DOHH2 (cell line): ENCODE data around the gene TRIM38.

ENCODE experiments used
- EZH2phosphoT487 ChIP-seq: fragments of 200-600 bp; sonication (generic); IDR thresholded peaks from 2 replicates; pipeline ENCODE4 v1.6.1; 2017; ENCODE audit warnings: borderline replicate concordance, mild to moderate bottlenecking, antibody characterized with exemption, low read length, moderate library complexity, mixed read lengths
- TF ChIP-seq, protein P1 (sequence below): fragments of 200-600 bp; sonication (generic); IDR thresholded peaks from one replicate; pipeline ENCODE4 v1.5.1; 2014; ENCODE audit warnings: antibody characterized with exemption, mild to moderate bottlenecking, low read depth, low read length; ENCODE audit not compliant: poor library complexity, severe bottlenecking

DNA sequence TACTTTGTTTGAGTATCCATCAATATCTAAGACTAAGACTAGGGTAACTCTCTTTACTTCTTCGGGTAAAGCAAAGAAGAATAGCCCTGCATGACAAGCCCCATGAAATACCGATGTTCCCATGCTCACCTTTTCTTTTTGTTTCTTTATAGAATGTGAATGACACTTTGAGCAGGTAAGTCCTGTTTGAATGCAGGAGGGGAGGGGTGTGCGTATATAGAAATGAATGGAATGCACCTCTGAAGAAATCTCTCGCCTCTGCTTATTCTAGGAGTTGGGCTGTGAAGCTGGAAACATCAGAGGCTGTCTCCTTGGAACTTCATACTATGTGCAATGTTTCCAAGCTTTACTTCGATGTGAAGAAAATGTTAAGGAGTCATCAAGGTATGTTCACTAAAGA lies 10.3 kb downstream of the TRIM38 start:
- TF ChIP-seq, protein P1, sequence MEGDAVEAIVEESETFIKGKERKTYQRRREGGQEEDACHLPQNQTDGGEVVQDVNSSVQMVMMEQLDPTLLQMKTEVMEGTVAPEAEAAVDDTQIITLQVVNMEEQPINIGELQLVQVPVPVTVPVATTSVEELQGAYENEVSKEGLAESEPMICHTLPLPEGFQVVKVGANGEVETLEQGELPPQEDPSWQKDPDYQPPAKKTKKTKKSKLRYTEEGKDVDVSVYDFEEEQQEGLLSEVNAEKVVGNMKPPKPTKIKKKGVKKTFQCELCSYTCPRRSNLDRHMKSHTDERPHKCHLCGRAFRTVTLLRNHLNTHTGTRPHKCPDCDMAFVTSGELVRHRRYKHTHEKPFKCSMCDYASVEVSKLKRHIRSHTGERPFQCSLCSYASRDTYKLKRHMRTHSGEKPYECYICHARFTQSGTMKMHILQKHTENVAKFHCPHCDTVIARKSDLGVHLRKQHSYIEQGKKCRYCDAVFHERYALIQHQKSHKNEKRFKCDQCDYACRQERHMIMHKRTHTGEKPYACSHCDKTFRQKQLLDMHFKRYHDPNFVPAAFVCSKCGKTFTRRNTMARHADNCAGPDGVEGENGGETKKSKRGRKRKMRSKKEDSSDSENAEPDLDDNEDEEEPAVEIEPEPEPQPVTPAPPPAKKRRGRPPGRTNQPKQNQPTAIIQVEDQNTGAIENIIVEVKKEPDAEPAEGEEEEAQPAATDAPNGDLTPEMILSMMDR = no peak
- no peak for TF ChIP-seq EZH2phosphoT487
